IMR-90 (cell line): ENCODE data around the gene ECSIT. TPM values are rescaled to one million over a fixed set of nuclear protein-coding genes. Genes with fewer than 3 reads are reported as not detected.

Source experiments
- ATAC-seq: fragments of 200-7000 bp; cut with Tn5 transposase; 2 replicates; pipeline ENCODE4 v1.9.1; 2020; ENCODE audit warnings: low read depth, mild to moderate bottlenecking, moderate library complexity
- BruUV-seq: library from RNA; stranded (reverse); fragments of 400-500 nt; replicated peaks from 2 replicates; lab custom pipeline; 2021; lab: Mats Ljungman, UMichigan
- CTCF ChIA-PET: fragments of 300-600 bp; formaldehyde crosslinking; extraction: SDS; loops from one replicate; lab custom pipeline; 2021; ENCODE audit warnings: antibody characterized with exemption; lab: Yijun Ruan, JAX
- POLR2A ChIA-PET: fragments of 300-600 bp; sonication (Branson Sonifier 250); formaldehyde crosslinking; loops from one replicate; lab custom pipeline; 2022; ENCODE audit warnings: antibody characterized with exemption; ENCODE audit not compliant: unreplicated experiment; lab: Charles Lee
- DNase-seq: peaks from one replicate; pipeline ENCODE4 v3.0.0; 2013
- H2AFZ ChIP-seq: replicated peaks from 2 replicates; pipeline ENCODE3; 2013; ENCODE audit warnings: low read length, mild to moderate bottlenecking; ENCODE audit not compliant: poor library complexity
- H2AK5ac ChIP-seq: 2 replicates; pipeline ENCODE4 v1.6.1; 2013; ENCODE audit warnings: low read depth, low read length, inconsistent platforms
- H2AK9ac ChIP-seq: replicated peaks from 2 replicates; pipeline ENCODE3; 2013; ENCODE audit warnings: mild to moderate bottlenecking, low read depth, low read length, moderate library complexity; ENCODE audit not compliant: poor library complexity
- H2BK120ac ChIP-seq: 2 replicates; pipeline ENCODE4 v1.6.1; 2013; ENCODE audit warnings: low read depth, low read length, inconsistent platforms
- H2BK15ac ChIP-seq: 3 replicates; pipeline ENCODE4 v1.6.1; 2013; ENCODE audit warnings: low read depth, low read length, inconsistent platforms
- H2BK20ac ChIP-seq: 2 replicates; pipeline ENCODE4 v1.6.1; 2013; ENCODE audit warnings: low read depth, mild to moderate bottlenecking, inconsistent platforms, low read length, moderate library complexity
- H2BK5ac ChIP-seq: 2 replicates; pipeline ENCODE4 v1.6.1; 2013; ENCODE audit warnings: mild to moderate bottlenecking, low read depth, low read length, inconsistent platforms; ENCODE audit not compliant: poor library complexity, severe bottlenecking
- H3K14ac ChIP-seq: replicated peaks from 2 replicates; pipeline ENCODE4 v1.6.1; 2013; ENCODE audit warnings: low read depth, low read length, inconsistent platforms
- H3K18ac ChIP-seq: 2 replicates; pipeline ENCODE4 v1.6.1; 2013; ENCODE audit warnings: low read depth, low read length, control low read depth
- H3K23ac ChIP-seq: 2 replicates; pipeline ENCODE4 v1.6.1; 2013; ENCODE audit warnings: low read depth, low read length, inconsistent platforms
- H3K27ac ChIP-seq: 2 replicates; pipeline ENCODE4 v1.5.1; 2013; ENCODE audit warnings: mild to moderate bottlenecking, control low read depth, low read length; ENCODE audit not compliant: insufficient read depth
- H3K27me3 ChIP-seq: 2 replicates; pipeline ENCODE4 v1.6.1; 2013; ENCODE audit warnings: low read length; ENCODE audit not compliant: control insufficient read depth, insufficient read depth
- H3K36me3 ChIP-seq: 2 replicates; pipeline ENCODE4 v1.6.1; 2013; ENCODE audit warnings: low read length, mixed read lengths; ENCODE audit not compliant: control insufficient read depth, insufficient read depth
- H3K4ac ChIP-seq: 2 replicates; pipeline ENCODE4 v1.6.1; 2013; ENCODE audit warnings: low read depth, low read length, inconsistent platforms
- H3K4me1 ChIP-seq: 2 replicates; pipeline ENCODE4 v1.6.1; 2013; ENCODE audit warnings: low read length, mixed read lengths; ENCODE audit not compliant: control insufficient read depth, insufficient read depth
- H3K4me2 ChIP-seq: 2 replicates; pipeline ENCODE4 v1.6.1; 2013; ENCODE audit warnings: low read depth, mild to moderate bottlenecking, control low read depth, low read length, moderate library complexity
- H3K4me3 ChIP-seq: 2 replicates; pipeline ENCODE4 v1.5.1; 2013; ENCODE audit warnings: low read depth, mild to moderate bottlenecking, control low read depth, low read length, moderate library complexity; ENCODE audit not compliant: insufficient read depth
- H3K56ac ChIP-seq: 2 replicates; pipeline ENCODE4 v1.6.1; 2013; ENCODE audit warnings: low read length, inconsistent platforms; ENCODE audit not compliant: insufficient read depth; ENCODE audit errors: extremely low read depth
- H3K79me1 ChIP-seq, 2 experiments: 2 replicates each; pipeline ENCODE4 v1.6.1; 2013; ENCODE audit warnings: low read length in 2 of 2, inconsistent platforms in 1 of 2, low read depth in 1 of 2
- H3K9ac ChIP-seq: 2 replicates; pipeline ENCODE4 v1.6.1; 2013; ENCODE audit warnings: low read depth, low read length, control low read depth
- H3K9me1 ChIP-seq: 2 replicates; pipeline ENCODE4 v1.6.1; 2013; ENCODE audit warnings: low read length, inconsistent platforms; ENCODE audit not compliant: insufficient read depth
- H3K9me3 ChIP-seq: 2 replicates; pipeline ENCODE4 v1.6.1; 2013; ENCODE audit warnings: low read length; ENCODE audit not compliant: control insufficient read depth, insufficient read depth
- H4K20me1 ChIP-seq: 2 replicates; pipeline ENCODE4 v1.6.1; 2013; ENCODE audit warnings: low read length, inconsistent platforms; ENCODE audit not compliant: insufficient read depth
- H4K5ac ChIP-seq: 2 replicates; pipeline ENCODE4 v1.6.1; 2013; ENCODE audit warnings: mild to moderate bottlenecking, low read depth, low read length, control low read depth
- H4K8ac ChIP-seq, 2 experiments: 2 replicates each; pipeline ENCODE4 v1.6.1; 2013; ENCODE audit warnings: low read depth in 2 of 2, low read length in 2 of 2, control low read depth in 1 of 2, inconsistent platforms in 1 of 2
- H4K91ac ChIP-seq: 2 replicates; pipeline ENCODE4 v1.6.1; 2013; ENCODE audit warnings: low read depth, low read length, inconsistent platforms; ENCODE audit not compliant: insufficient read depth
- BHLHE40 ChIP-seq: fragments of 150-350 bp; IDR thresholded peaks from 2 replicates; pipeline ENCODE4 v1.6.1; 2016; ENCODE audit warnings: mild to moderate bottlenecking, low read depth, low read length
- CEBPB ChIP-seq: IDR thresholded peaks from 2 replicates; pipeline ENCODE4 v1.6.1; 2012; ENCODE audit warnings: low read depth, low read length, improper control_type of control experiment
- CHD1 ChIP-seq: IDR thresholded peaks from 2 replicates; pipeline ENCODE4 v1.6.1; 2012; ENCODE audit warnings: low read depth, low read length, improper control_type of control experiment
- FOS ChIP-seq: fragments of 150-350 bp; IDR thresholded peaks from 2 replicates; pipeline ENCODE4 v1.6.1; 2016; ENCODE audit warnings: low read depth, low read length
- MAFK ChIP-seq: IDR thresholded peaks from 2 replicates; pipeline ENCODE4 v1.6.1; 2012; ENCODE audit warnings: low read depth, low read length, improper control_type of control experiment
- MAZ ChIP-seq: IDR thresholded peaks from 2 replicates; pipeline ENCODE4 v1.6.1; 2012; ENCODE audit warnings: low read depth, mild to moderate bottlenecking, low read length, improper control_type of control experiment, moderate library complexity, borderline replicate concordance
- MXI1 ChIP-seq: IDR thresholded peaks from 2 replicates; pipeline ENCODE4 v1.6.1; 2012; ENCODE audit warnings: low read depth, mild to moderate bottlenecking, low read length, moderate library complexity, borderline replicate concordance
- NFE2L2 ChIP-seq: fragments of 150-350 bp; IDR thresholded peaks from 2 replicates; pipeline ENCODE4 v1.6.1; 2016; ENCODE audit warnings: low read depth, mild to moderate bottlenecking, low read length
- RAD21 ChIP-seq: IDR thresholded peaks from 2 replicates; pipeline ENCODE4 v1.6.1; 2012; ENCODE audit warnings: low read length, improper control_type of control experiment
- RCOR1 ChIP-seq: IDR thresholded peaks from 2 replicates; pipeline ENCODE4 v1.6.1; 2012; ENCODE audit warnings: mild to moderate bottlenecking, low read length, improper control_type of control experiment; ENCODE audit not compliant: insufficient replicate concordance
- RFX5 ChIP-seq: IDR thresholded peaks from 2 replicates; pipeline ENCODE4 v1.8.0; 2012; ENCODE audit warnings: low read depth, mild to moderate bottlenecking, low read length, moderate library complexity
- SMC3 ChIP-seq: fragments of 150-350 bp; IDR thresholded peaks from 2 replicates; pipeline ENCODE4 v1.6.1; 2016; ENCODE audit warnings: low read depth, mild to moderate bottlenecking, antibody characterized with exemption, low read length, moderate library complexity
- WGBS, 2 experiments: methylation state at CpG; one replicate each; pipeline versions ENCODE4 v1.1.5 to v1.1.7; 2013; ENCODE audit warnings: missing lambda C conversion rate in 2 of 2; ENCODE audit not compliant: insufficient read length in 1 of 2; ENCODE audit errors: extremely low coverage in 2 of 2; 5-methylcytosine and 5-hydroxymethylcytosine counted together
- dilution Hi-C: fragments of 300-500 bp; cut with HindIII; formaldehyde crosslinking; loops from one replicate; pipeline ENCODE4 v1.14.3; 2018; ENCODE audit warnings: low sequenced_read_pairs; ENCODE audit not compliant: unreplicated experiment
- in situ Hi-C: fragments of 300-500 bp; cut with MboI; formaldehyde crosslinking; loops from 3 replicates; pipeline ENCODE4 v1.14.3; 2019; ENCODE audit warnings: low sequenced_read_pairs, inconsistent platforms, mixed read lengths
- intact Hi-C: fragments of 100-400 bp; cut with micrococcal nuclease; formaldehyde crosslinking; loops from 2 replicates; pipeline ENCODE4 v1.10.0; 2022
- polyA plus RNA-seq, 3 experiments: library from polyadenylated mRNA; depleted of rRNA; stranded (reverse); fragments of >200 nt; gene quantifications; 2 replicates each; pipeline ENCODE4 v1.2.3, GENCODE V29; 2012; ENCODE audit warnings: low replicate concordance in 1 of 3
- total RNA-seq: library from RNA; depleted of rRNA; stranded (reverse); fragments of >200 nt; gene quantifications from 2 replicates; pipeline ENCODE4 v1.2.3, GENCODE V29; 2012
- TF ChIP-seq, protein P1 (sequence below): fragments of 150-350 bp; IDR thresholded peaks from 2 replicates; pipeline ENCODE4 v1.6.1; 2017; ENCODE audit warnings: mild to moderate bottlenecking, antibody characterized with exemption, low read length, low read depth
- TF ChIP-seq, protein P2 (sequence below): conservative IDR thresholded peaks from 2 replicates; pipeline ENCODE4 v1.5.1; 2012; ENCODE audit warnings: mild to moderate bottlenecking, low read depth, low read length, improper control_type of control experiment
- TF ChIP-seq, protein P3 (sequence below): fragments of 150-350 bp; IDR thresholded peaks from 2 replicates; pipeline ENCODE4 v1.6.1; 2016; ENCODE audit warnings: low read depth, mild to moderate bottlenecking, low read length, moderate library complexity, borderline replicate concordance

Gene ECSIT
- total and polyA plus RNA-seq, 2 of the 4 experiments (the other 2 are of a cell fraction) = 30.5 to 42.3 TPM

DNA sequence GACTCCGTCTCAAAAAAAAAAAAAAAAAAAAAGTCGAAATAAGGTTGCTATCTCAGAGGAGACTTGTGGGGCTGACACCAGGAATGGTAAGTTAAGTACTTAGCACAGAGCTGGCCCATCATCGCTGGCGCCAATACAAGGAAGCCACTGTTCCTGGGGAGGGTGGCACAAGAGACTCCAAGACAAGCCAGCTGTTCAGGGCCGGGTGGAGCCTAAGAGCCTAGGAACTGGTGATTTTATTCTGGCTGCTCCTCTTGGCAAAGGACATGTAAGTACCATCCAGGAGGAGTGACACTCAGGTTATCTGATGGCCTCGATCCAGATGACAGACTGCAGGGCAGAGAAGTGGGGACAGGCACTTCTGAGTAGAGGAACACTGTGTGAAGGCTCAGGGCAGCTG, 26.3 kb upstream of the ECSIT start:
- no peak overlapping the region for H4K8ac ChIP-seq
- no peak overlapping the region for H4K91ac ChIP-seq
- H3K27me3 ChIP-seq = no peaks in the 10 kb centered on the region
- no peak overlapping the region for H4K5ac ChIP-seq
- no peak overlapping the region for H2AFZ ChIP-seq
- H2BK5ac ChIP-seq = no peak overlapping the region
- no peak overlapping the region for H2BK120ac ChIP-seq
- H3K36me3 ChIP-seq = peaks cover 35% of the 10 kb centered on the region
- H2AK5ac ChIP-seq = no peak overlapping the region
- H3K27ac ChIP-seq = no peak overlapping the region
- H3K4me2 ChIP-seq = no peak overlapping the region
- no peak overlapping the region for H2BK20ac ChIP-seq
- H2AK9ac ChIP-seq = no peak overlapping the region
- ChIA-PET CTCF (no interaction called here), POLR2A (interaction anchor here (0.7 kb wide), 1 partner anchor 1497 kb away, joined by 7 read pairs; no protein-coding TSS in a partner anchor)
- 98% methylated on average over 4 of the region's 6 CpGs; no CpG with 5 or more reads in 1 of the 2 experiments for WGBS, 2 experiments
- H3K9ac ChIP-seq = no peak overlapping the region
- peaks cover 44% of the 10 kb centered on the region for H4K20me1 ChIP-seq
- H3K56ac ChIP-seq = no peak overlapping the region
- H3K4ac ChIP-seq = no peak overlapping the region
- intact Hi-C loops = no loop called here
- no TSS peak for BruUV-seq
- TF ChIP-seq SMC3 = no peak
- TF ChIP-seq MXI1 = no peak
- TF ChIP-seq, protein P1, sequence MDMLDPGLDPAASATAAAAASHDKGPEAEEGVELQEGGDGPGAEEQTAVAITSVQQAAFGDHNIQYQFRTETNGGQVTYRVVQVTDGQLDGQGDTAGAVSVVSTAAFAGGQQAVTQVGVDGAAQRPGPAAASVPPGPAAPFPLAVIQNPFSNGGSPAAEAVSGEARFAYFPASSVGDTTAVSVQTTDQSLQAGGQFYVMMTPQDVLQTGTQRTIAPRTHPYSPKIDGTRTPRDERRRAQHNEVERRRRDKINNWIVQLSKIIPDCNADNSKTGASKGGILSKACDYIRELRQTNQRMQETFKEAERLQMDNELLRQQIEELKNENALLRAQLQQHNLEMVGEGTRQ = no peak
- TF ChIP-seq MAFK = no peak
- TF ChIP-seq MAZ = no peak
- TF ChIP-seq CHD1 = no peak
- no peak for TF ChIP-seq RAD21
- TF ChIP-seq, protein P2, sequence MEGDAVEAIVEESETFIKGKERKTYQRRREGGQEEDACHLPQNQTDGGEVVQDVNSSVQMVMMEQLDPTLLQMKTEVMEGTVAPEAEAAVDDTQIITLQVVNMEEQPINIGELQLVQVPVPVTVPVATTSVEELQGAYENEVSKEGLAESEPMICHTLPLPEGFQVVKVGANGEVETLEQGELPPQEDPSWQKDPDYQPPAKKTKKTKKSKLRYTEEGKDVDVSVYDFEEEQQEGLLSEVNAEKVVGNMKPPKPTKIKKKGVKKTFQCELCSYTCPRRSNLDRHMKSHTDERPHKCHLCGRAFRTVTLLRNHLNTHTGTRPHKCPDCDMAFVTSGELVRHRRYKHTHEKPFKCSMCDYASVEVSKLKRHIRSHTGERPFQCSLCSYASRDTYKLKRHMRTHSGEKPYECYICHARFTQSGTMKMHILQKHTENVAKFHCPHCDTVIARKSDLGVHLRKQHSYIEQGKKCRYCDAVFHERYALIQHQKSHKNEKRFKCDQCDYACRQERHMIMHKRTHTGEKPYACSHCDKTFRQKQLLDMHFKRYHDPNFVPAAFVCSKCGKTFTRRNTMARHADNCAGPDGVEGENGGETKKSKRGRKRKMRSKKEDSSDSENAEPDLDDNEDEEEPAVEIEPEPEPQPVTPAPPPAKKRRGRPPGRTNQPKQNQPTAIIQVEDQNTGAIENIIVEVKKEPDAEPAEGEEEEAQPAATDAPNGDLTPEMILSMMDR = no peak
- TF ChIP-seq RCOR1 = no peak
- no peak for TF ChIP-seq CEBPB
- TF ChIP-seq, protein P3, sequence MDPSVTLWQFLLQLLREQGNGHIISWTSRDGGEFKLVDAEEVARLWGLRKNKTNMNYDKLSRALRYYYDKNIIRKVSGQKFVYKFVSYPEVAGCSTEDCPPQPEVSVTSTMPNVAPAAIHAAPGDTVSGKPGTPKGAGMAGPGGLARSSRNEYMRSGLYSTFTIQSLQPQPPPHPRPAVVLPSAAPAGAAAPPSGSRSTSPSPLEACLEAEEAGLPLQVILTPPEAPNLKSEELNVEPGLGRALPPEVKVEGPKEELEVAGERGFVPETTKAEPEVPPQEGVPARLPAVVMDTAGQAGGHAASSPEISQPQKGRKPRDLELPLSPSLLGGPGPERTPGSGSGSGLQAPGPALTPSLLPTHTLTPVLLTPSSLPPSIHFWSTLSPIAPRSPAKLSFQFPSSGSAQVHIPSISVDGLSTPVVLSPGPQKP = no peak
- TF ChIP-seq RFX5 = no peak
- no peak for TF ChIP-seq FOS
- no peak for TF ChIP-seq NFE2L2
- TF ChIP-seq BHLHE40 = no peak
- dilution Hi-C loops = no loop called here
- H3K4me3 ChIP-seq = no peak overlapping the region
- DNase-seq (no peak), ATAC-seq (no peak)
- peaks cover 8% of the 10 kb centered on the region; the same call in 1 of the 2 replicates for H3K9me1 ChIP-seq
- H3K79me1 ChIP-seq = peaks cover 11 to 55% of the 10 kb centered on the region in 2 experiments
- H3K4me1 ChIP-seq = no peaks in the 10 kb centered on the region
- no peak overlapping the region for H2BK15ac ChIP-seq
- in situ Hi-C loops = no loop called here
- no peak overlapping the region for H3K23ac ChIP-seq
- no peak overlapping the region for H3K14ac ChIP-seq
- no peaks in the 10 kb centered on the region for H3K9me3 ChIP-seq
- no peak overlapping the region for H3K18ac ChIP-seq
